GM12801 (cell line): ENCODE results near the gene RBM19.

Experiments used
- CTCF ChIP-seq: IDR thresholded peaks from one replicate; pipeline ENCODE4 v1.5.1; 2011; ENCODE audit warnings: control low read depth; ENCODE audit not compliant: insufficient read length; ENCODE audit errors: extremely low read depth

RBM19 gene

GRCh38 chr12:113931517-113931916, 34.6 kb downstream of the RBM19 start:
- TF ChIP-seq CTCF = no peak

GRCh38 chr12:113930249-113930648, 35.9 kb downstream of the RBM19 start:
- no peak for TF ChIP-seq CTCF

GRCh38 chr12:113929312-113929989, 36.7 kb downstream of the RBM19 start:
- TF ChIP-seq CTCF = no peak

- no peak for TF ChIP-seq CTCF
Observed at GRCh38 chr12:113926788-113927187, 39.3 kb downstream of the RBM19 start.

GRCh38 chr12:113924341-113924740, 41.8 kb downstream of the RBM19 start:
- no peak for TF ChIP-seq CTCF

GRCh38 chr12:113923251-113923650, 42.9 kb downstream of the RBM19 start:
- TF ChIP-seq CTCF = no peak

GRCh38 chr12:113921430-113921829, 44.7 kb downstream of the RBM19 start:
- TF ChIP-seq CTCF = no peak
